COLO829 (cell line): ENCODE measurements around the gene USP8.

Source experiments
- DNase-seq: peaks from one replicate; pipeline ENCODE4 v3.0.0; 2012; ENCODE audit warnings: low spot score

The USP8 gene

DNA sequence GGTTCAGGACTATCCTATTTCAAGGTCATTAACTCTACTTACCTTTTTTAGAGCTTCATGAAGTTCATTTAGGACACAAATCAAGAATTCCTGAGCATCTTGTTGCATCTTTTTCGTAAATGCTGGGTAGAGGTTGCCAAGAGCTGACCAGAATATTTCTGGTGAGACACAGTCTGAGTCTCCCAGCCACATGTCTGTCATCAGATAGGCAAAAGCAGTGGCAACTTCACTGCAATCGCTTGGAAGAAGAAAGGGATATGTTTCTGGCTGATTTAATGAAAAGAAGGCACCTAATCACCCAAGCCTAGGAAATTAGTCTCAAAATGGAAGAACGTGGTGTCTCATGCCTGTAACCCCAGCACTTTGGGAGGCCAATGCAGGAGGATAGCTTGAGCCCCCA, 119.4 kb downstream of the USP8 start:
- DNase-seq, result no peak

GRCh38 chr15:50544368-50544767, 120.2 kb downstream of the USP8 start:
- DNase-seq, result no peak

GRCh38 chr15:50546566-50546965, 122.4 kb downstream of the USP8 start, which contains the start of gene USP50:
TSS of gene USP50 (minus strand) at chr15:50546666. CDS start at chr15:50546525, 141 bp downstream.
- no peak for DNase-seq

DNA sequence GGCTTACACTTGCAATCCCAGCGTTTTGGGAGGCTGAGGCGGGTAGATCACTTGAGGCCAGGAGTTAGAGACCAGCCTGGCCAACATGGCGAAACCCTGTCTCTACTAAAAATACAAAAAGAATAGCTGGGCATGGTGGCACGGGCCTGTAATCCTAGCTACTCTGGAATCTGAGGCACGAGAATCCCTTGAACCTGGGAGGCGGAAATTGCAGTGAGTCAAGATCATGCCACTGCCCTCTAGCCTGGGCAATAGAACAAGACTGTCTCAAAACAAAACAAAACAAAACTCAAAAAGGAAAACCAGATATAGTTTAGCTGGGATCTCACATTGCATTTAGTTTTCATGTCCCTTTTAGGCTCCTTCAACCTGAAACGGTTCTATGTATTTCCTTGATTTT, 125.1 kb downstream of the USP8 start:
- DNase-seq, result no peak

DNA sequence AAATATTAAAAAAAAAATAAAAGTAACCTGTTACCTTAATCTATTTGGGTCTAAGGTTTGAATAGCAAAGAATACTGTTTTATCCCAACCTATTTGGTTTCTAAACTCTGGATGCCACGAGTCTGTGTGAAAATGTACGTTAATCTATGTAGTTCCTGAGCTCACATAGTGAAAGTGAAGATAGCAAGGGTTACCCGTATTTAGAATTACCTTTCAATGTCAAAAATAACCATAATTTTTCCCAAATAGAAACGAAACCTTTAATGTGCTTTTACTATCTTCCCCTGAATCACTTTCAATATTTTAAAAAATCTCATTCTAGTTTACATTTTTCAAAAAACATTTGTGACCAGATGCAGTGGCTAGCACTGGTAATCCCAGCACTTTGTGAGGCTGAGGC, 128.0 kb downstream of the USP8 start:
- no peak for DNase-seq

DNA sequence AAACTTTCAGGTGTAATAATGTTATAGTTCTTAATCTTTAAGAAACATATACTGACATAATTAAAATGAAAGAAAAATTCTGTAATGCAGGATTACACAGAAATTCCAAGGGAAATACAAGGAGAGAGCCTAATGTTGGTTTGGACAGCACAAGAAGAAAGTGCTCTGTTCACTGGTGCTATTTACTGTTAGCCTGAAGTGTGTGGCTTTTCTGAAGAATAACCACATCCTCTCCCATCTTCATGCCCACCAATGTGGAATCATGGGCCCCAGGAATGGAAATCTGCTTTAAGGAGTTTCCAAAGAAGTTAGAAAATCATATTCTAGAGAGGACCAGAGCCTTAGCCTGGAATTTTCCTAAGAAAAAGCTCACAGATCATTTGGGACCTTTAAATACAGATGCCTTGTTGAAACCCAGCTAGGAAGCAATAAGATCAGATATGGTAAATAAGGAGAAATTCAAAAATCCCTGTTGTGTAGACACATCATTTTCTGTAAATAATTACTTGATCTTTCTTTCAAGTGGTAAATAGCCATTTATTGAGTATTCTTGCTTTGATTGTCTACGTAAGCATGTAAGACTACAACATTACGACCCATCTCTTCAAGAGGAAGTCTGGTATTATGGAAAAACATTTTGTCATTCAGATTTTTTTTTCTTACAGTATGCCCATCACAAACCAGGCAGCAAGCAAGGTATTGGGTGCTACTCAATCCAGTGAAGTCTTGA, 132.6 kb downstream of the USP8 start:
- DNase-seq, result no peak

- DNase-seq, result no peak
Observed at GRCh38 chr15:50558012-50558411, 133.8 kb downstream of the USP8 start.

GRCh38 chr15:50562735-50563640, 138.8 kb downstream of the USP8 start:
- DNase-seq, result no peak

DNA sequence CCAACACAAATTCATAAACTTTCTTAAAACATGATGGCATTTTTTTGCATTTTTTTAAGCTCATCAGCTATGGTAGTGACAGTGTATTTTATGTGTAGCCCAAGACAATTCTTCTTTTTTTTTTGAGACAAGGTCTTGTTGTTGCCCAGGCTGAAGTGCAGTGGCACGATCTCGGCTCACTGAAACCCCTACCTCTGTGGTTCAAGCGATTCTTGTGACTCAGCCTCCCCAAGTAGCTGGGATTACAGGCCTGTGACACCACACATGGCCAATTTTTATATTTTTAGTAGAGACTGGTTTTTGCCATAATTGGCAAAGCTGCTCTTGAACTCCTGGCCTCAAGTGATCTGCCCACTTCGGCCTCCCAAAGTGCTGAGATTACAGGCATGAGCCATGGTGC, 139.6 kb downstream of the USP8 start:
- no peak for DNase-seq
